Loucy (cell line): Measurements from ENCODE around the gene CCDC138.

ENCODE experiments used
- H2AFZ ChIP-seq: fragments of 200-600 bp; sonication (generic); 2 replicates; pipeline ENCODE4 v1.6.0; 2016; ENCODE audit warnings: antibody characterized with exemption, mild to moderate bottlenecking, low read length, moderate library complexity
- H3F3A ChIP-seq: fragments of 200-600 bp; 2 replicates; pipeline ENCODE4 v1.6.0; 2016; ENCODE audit warnings: antibody characterized with exemption, low read depth, mild to moderate bottlenecking
- H3K27me3 ChIP-seq: fragments of 200-600 bp; sonication (generic); 2 replicates; pipeline ENCODE4 v1.6.1; 2014; ENCODE audit warnings: low read length, mild to moderate bottlenecking; ENCODE audit not compliant: insufficient read depth, poor library complexity, severe bottlenecking
- H3K36me3 ChIP-seq: fragments of 200-600 bp; sonication (generic); 2 replicates; pipeline ENCODE4 v1.6.1; 2016; ENCODE audit warnings: low read length; ENCODE audit not compliant: insufficient read depth
- H3K4me1 ChIP-seq: fragments of 200-600 bp; sonication (generic); 2 replicates; pipeline ENCODE4 v1.5.1; 2014; ENCODE audit warnings: low read length, mild to moderate bottlenecking; ENCODE audit not compliant: insufficient read depth, poor library complexity, severe bottlenecking
- H3K4me2 ChIP-seq: fragments of 200-600 bp; sonication (generic); 2 replicates; pipeline ENCODE4 v1.6.0; 2014; ENCODE audit warnings: antibody characterized with exemption, low read length, low read depth, mild to moderate bottlenecking; ENCODE audit not compliant: poor library complexity, severe bottlenecking
- H3K4me3 ChIP-seq: fragments of 200-600 bp; sonication (generic); 2 replicates; pipeline ENCODE4 v1.5.1; 2014; ENCODE audit warnings: low read length, mild to moderate bottlenecking, mixed read lengths; ENCODE audit not compliant: poor library complexity, severe bottlenecking
- H3K79me2 ChIP-seq: fragments of 200-600 bp; sonication (generic); 2 replicates; pipeline ENCODE4 v1.6.1; 2014; ENCODE audit warnings: low read length; ENCODE audit not compliant: insufficient read depth
- H3K9ac ChIP-seq: fragments of 200-600 bp; sonication (generic); 2 replicates; pipeline ENCODE4 v1.6.0; 2014; ENCODE audit warnings: mild to moderate bottlenecking, low read depth, low read length, moderate library complexity; ENCODE audit not compliant: poor library complexity, severe bottlenecking
- H3K9me2 ChIP-seq: fragments of 200-600 bp; sonication (generic); replicated peaks from 2 replicates; pipeline ENCODE4 v1.6.1; 2016; ENCODE audit warnings: low read depth, low read length, mixed read lengths
- H3K9me3 ChIP-seq: fragments of 200-600 bp; sonication (generic); 2 replicates; pipeline ENCODE4 v1.6.1; 2014; ENCODE audit warnings: mild to moderate bottlenecking, antibody characterized with exemption, low read length, low read depth; ENCODE audit not compliant: insufficient read depth
- H4K20me1 ChIP-seq: fragments of 200-600 bp; sonication (generic); 2 replicates; pipeline ENCODE4 v1.6.0; 2014; ENCODE audit warnings: antibody characterized with exemption, low read length, mild to moderate bottlenecking; ENCODE audit not compliant: insufficient read depth, poor library complexity, severe bottlenecking
- CTCF ChIP-seq: fragments of 200-600 bp; sonication (generic); conservative IDR thresholded peaks from 2 replicates; pipeline ENCODE4 v1.5.1; 2014; ENCODE audit warnings: mild to moderate bottlenecking, antibody characterized with exemption, low read length
- EZH2phosphoT487 ChIP-seq: fragments of 200-600 bp; IDR thresholded peaks from 2 replicates; pipeline ENCODE4 v1.6.1; 2018; ENCODE audit warnings: antibody characterized with exemption, mild to moderate bottlenecking, moderate library complexity, borderline replicate concordance

Gene CCDC138

DNA sequence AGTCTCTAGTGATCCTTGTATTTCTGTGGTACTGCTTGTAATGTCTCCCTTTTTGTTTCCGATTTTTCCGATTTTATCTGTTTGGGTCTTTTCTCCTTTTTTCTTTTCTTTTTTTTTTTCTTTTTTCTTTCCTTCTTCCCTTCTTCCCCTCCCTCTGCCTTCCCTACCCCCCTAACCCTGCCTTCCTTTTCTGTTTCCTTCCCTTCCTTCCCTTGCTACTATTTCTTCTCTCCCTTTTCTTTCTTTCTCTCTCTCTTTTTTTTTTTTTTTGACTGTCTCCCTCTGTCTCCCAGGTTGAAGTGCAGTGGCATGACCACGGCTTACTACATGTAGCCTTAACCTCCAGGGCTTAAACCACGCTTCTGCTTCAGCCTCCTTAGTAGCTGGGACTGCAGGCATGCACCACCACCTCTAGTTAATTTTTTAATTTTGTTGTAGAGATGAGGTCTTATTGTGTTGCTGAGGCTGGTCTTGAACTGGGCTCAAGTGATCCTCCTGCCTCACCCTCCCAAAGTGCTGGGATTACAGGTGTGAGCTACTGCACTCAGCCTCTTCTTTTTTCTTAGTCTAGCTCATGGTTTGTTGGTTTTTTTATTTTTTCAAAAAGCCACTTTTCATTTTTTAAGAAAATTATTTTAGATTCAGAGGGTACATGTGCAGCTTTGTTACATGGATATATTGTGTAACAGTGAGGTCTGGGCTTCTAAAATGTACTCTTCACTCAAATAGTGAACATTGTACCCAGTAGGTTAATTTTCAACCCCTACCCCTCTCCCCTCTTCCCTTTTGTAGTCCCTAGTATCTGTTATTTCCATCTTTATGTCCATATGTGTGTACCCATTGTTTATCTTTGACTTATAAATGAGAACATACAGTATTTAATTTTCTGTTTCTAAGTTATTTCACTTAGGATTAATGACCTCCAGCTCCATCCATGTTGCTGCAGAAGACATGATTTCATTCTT lies 24.7 kb downstream of the CCDC138 start:
- H2AFZ ChIP-seq: no peak overlapping the region
- H3K9me3 ChIP-seq: peaks cover 19% of the 10 kb centered on the region; the same call in 1 of the 2 replicates
- H3K36me3 ChIP-seq: peaks cover 73% of the 10 kb centered on the region
- H3F3A ChIP-seq: no peaks in the 10 kb centered on the region
- no peak overlapping the region for H3K4me2 ChIP-seq
- no peak overlapping the region for H3K4me3 ChIP-seq
- H3K79me2 ChIP-seq: peaks cover 31% of the 10 kb centered on the region; the same call in 1 of the 2 replicates
- TF ChIP-seq CTCF: no peak
- no peak for TF ChIP-seq EZH2phosphoT487
- H3K4me1 ChIP-seq: no peaks in the 10 kb centered on the region
- no peak overlapping the region for H3K9ac ChIP-seq
- no peaks in the 10 kb centered on the region for H4K20me1 ChIP-seq
- H3K9me2 ChIP-seq: no peaks in the 10 kb centered on the region
- H3K27me3 ChIP-seq: no peaks in the 10 kb centered on the region

DNA sequence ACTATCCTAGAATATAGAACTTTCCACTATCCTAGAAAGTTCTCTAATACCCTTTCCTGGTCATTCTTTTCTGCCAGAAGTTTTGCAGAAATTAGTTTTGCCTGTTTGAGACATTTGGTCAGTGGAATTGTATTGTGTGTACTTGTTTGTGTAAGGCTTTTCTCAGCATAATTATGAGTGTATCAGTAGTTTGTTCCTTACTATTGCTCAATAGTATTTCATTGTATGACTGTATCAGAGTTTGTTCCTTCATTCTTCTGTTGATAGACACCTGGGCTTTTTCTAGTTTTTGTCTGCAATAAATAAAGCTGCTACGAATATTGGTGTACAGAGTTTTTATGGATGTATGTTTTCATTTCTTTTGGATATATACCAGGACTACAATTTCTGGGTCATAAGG lies 27.2 kb downstream of the CCDC138 start:
- TF ChIP-seq CTCF: no peak
- TF ChIP-seq EZH2phosphoT487: no peak
- peaks cover 23% of the 10 kb centered on the region; the same call in 1 of the 2 replicates for H3K79me2 ChIP-seq

DNA sequence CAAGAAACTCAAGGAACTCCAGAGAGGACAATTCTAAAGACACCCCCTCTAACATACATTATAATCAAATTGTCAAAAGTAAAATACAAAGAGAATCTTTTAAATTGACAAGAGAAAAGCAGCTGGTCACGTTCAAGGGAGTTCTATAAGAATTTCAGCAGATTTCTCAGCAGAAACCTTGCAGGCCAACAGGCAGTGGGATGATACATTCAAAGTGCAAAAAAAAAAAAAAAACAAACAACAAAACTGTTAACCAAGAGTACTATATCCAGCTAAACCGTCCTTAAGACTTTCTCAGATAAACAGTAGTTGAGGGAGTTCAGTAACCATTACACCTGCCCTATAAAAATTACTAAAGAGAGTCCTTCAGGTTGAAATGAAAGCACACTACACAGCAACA lies 33.9 kb downstream of the CCDC138 start:
- Histone ChIP-seq H3K4me2 (no peak overlapping the region), H3F3A (no peaks in the 10 kb centered on the region), H4K20me1 (no peaks in the 10 kb centered on the region), H3K9ac (no peak overlapping the region), H3K9me2 (no peaks in the 10 kb centered on the region), H3K4me1 (no peaks in the 10 kb centered on the region), H3K79me2 (no peaks in the 10 kb centered on the region), H2AFZ (no peak overlapping the region), H3K36me3 (peaks cover 60% of the 10 kb centered on the region), H3K27me3 (no peaks in the 10 kb centered on the region), H3K9me3 (peaks cover 18% of the 10 kb centered on the region; the same call in 1 of the 2 replicates), H3K4me3 (no peak overlapping the region)
- no peak for TF ChIP-seq EZH2phosphoT487
- no peak for TF ChIP-seq CTCF

More for the DNA sequence above, 27.2 kb downstream of the CCDC138 start:
- Histone ChIP-seq H3K27me3 (no peaks in the 10 kb centered on the region), H3K4me3 (no peak overlapping the region), H3K9me2 (no peaks in the 10 kb centered on the region), H3K36me3 (peaks cover 70% of the 10 kb centered on the region), H3K9ac (no peak overlapping the region), H4K20me1 (no peaks in the 10 kb centered on the region), H2AFZ (no peak overlapping the region), H3F3A (no peaks in the 10 kb centered on the region), H3K4me2 (no peak overlapping the region), H3K9me3 (peaks cover 14% of the 10 kb centered on the region; the same call in 1 of the 2 replicates), H3K4me1 (no peaks in the 10 kb centered on the region)
